Liver (tissue), 9 donors: ENCODE data around the gene SLC66A2. TPM values are rescaled to one million over a fixed set of nuclear protein-coding genes. Genes with fewer than 3 reads are reported as not detected.

Experiments
- DNase-seq: peaks from one replicate; pipeline ENCODE4 v3.0.0-alpha.2; 2017; ENCODE audit warnings: low spot score
- H3K27ac ChIP-seq, 2 donors: one replicate each; pipeline ENCODE4 v1.7.0; 2013; ENCODE audit warnings: inconsistent platforms in 2 of 2, low read length in 2 of 2, control low read depth in 1 of 2, low read depth in 1 of 2, mild to moderate bottlenecking in 1 of 2
- H3K27me3 ChIP-seq, 4 donors: one replicate each; pipeline versions ENCODE4 v1.6.1 to v1.7.0; 2013; ENCODE audit warnings: low read length in 3 of 4, inconsistent platforms in 1 of 4, mild to moderate bottlenecking in 1 of 4, moderate library complexity in 1 of 4; ENCODE audit not compliant: control insufficient read depth in 4 of 4, insufficient read depth in 4 of 4
- H3K36me3 ChIP-seq, 4 donors: one replicate each; pipeline versions ENCODE4 v1.6.1 to v1.7.0; 2013; ENCODE audit warnings: low read length in 3 of 4, mild to moderate bottlenecking in 3 of 4, low read depth in 1 of 4, moderate library complexity in 1 of 4; ENCODE audit not compliant: control insufficient read depth in 4 of 4, insufficient read depth in 3 of 4
- H3K4me1 ChIP-seq, 4 donors: one replicate each; pipeline versions ENCODE4 v1.6.1 to v1.7.0; 2013; ENCODE audit warnings: low read length in 3 of 4, mild to moderate bottlenecking in 3 of 4, moderate library complexity in 1 of 4; ENCODE audit not compliant: control insufficient read depth in 4 of 4, insufficient read depth in 4 of 4
- H3K4me3 ChIP-seq, 3 donors: one replicate each; pipeline versions ENCODE4 v1.6.1 to v1.7.0; 2013; ENCODE audit warnings: low read length in 3 of 3, control low read depth in 1 of 3, low read depth in 1 of 3, mild to moderate bottlenecking in 1 of 3
- H3K9ac ChIP-seq, 2 donors: one replicate each; pipeline ENCODE4 v1.7.0; 2013; ENCODE audit warnings: low read length in 2 of 2, mild to moderate bottlenecking in 2 of 2, moderate library complexity in 2 of 2, control low read depth in 1 of 2, low read depth in 1 of 2
- H3K9me3 ChIP-seq, 4 donors: one replicate each; pipeline versions ENCODE4 v1.6.1 to v1.7.0; 2013; ENCODE audit warnings: low read length in 3 of 4; ENCODE audit not compliant: control insufficient read depth in 4 of 4
- ATF3 ChIP-seq: IDR thresholded peaks from 2 replicates; pipeline ENCODE4 v1.6.1; 2016; ENCODE audit warnings: antibody characterized with exemption
- CTCF ChIP-seq: fragments of 150-350 bp; IDR thresholded peaks from 2 replicates; pipeline ENCODE4 v1.5.1; 2017; ENCODE audit warnings: improper control_type of control experiment, low read depth, low read length; ENCODE audit not compliant: missing input control
- FOXA1 ChIP-seq: IDR thresholded peaks from 2 replicates; pipeline ENCODE4 v1.6.1; 2016; ENCODE audit warnings: antibody characterized with exemption
- FOXA2 ChIP-seq: IDR thresholded peaks from 2 replicates; pipeline ENCODE4 v1.6.1; 2016; ENCODE audit warnings: antibody characterized with exemption
- GABPA ChIP-seq, 2 donors: IDR thresholded peaks in 1 of 2; conservative IDR thresholded peaks in 1 of 2; 2 replicates each; pipeline ENCODE4 v1.6.1; 2016; ENCODE audit warnings: antibody characterized with exemption in 2 of 2, mild to moderate bottlenecking in 1 of 2, moderate library complexity in 1 of 2
- HNF4A ChIP-seq, 2 donors: conservative IDR thresholded peaks; 2 replicates each; pipeline ENCODE4 v1.6.1; 2016; ENCODE audit warnings: antibody characterized with exemption in 2 of 2, mild to moderate bottlenecking in 2 of 2
- HNF4G ChIP-seq: IDR thresholded peaks from 2 replicates; pipeline ENCODE4 v1.6.1; 2016; ENCODE audit warnings: antibody characterized with exemption
- JUND ChIP-seq, 2 donors: IDR thresholded peaks; 2 replicates each; pipeline ENCODE4 v1.6.1; 2016; ENCODE audit warnings: antibody characterized with exemption in 2 of 2
- MAX ChIP-seq: IDR thresholded peaks from 2 replicates; pipeline ENCODE4 v1.6.1; 2016; ENCODE audit warnings: antibody characterized with exemption
- NR2F2 ChIP-seq: IDR thresholded peaks from 2 replicates; pipeline ENCODE4 v1.6.1; 2016; ENCODE audit warnings: antibody characterized with exemption
- RAD21 ChIP-seq, 2 donors: IDR thresholded peaks; 2 replicates each; pipeline ENCODE4 v1.6.1; 2016; ENCODE audit warnings: antibody characterized with exemption in 2 of 2, mild to moderate bottlenecking in 2 of 2
- REST ChIP-seq: IDR thresholded peaks from 2 replicates; pipeline ENCODE4 v1.6.1; 2016; ENCODE audit warnings: antibody characterized with exemption, mild to moderate bottlenecking
- SP1 ChIP-seq: IDR thresholded peaks from 2 replicates; pipeline ENCODE4 v1.6.1; 2018; ENCODE audit warnings: antibody characterized with exemption, mild to moderate bottlenecking
- ZBTB33 ChIP-seq: IDR thresholded peaks from 2 replicates; pipeline ENCODE4 v1.6.1; 2016; ENCODE audit warnings: antibody characterized with exemption
- WGBS: extraction: QIAGEN DNeasy Blood & Tissue Kit; methylation state at CpG from one replicate; pipeline ENCODE4 v1.1.7; 2013; 5-methylcytosine and 5-hydroxymethylcytosine counted together
- polyA plus RNA-seq, 2 donors: library from polyadenylated mRNA; stranded (reverse) in 1 of 2; unstranded in 1 of 2; fragments of 200-250 nt in 1 of 2; fragments of >200 nt in 1 of 2; fragmentation: Nextera tagmentation in 1 of 2; extraction: Ambion mirVana in 1 of 2; gene quantifications; one replicate each; pipeline versions ENCODE4 v1.2.1 to v1.2.3, GENCODE V29; 2013 to 2015
- total RNA-seq, 2 donors: library from RNA; depleted of rRNA; stranded (reverse); fragments of >200 nt; gene quantifications; one replicate each; pipeline ENCODE4 v1.2.3, GENCODE V29; 2014
- donor health status: healthy.
- donor health status: healthy.
- donor health status: healthy.
- donor health status: healthy.
- donor health status: healthy.

Gene SLC66A2
- total and polyA plus RNA-seq, 4 donors, result 47.8 to 107 (median 67.9) TPM

- H3K27ac ChIP-seq, result no peak overlapping the region
- H3K4me3 ChIP-seq, result no peak overlapping the region
- H3K9ac ChIP-seq, result no peak overlapping the region
Observed at GRCh38 chr18:79944746-79945117, 6.7 kb downstream of the SLC66A2 start.

GRCh38 chr18:79944126-79944731 lies 7.2 kb downstream of the SLC66A2 start:
- no peak overlapping the region for H3K9ac ChIP-seq
- H3K27me3 ChIP-seq, result no peaks in the 10 kb centered on the region
- H3K4me1 ChIP-seq, result peaks cover 51 to 98% (median 94%) of the 10 kb centered on the region in 4 donors
- no peak overlapping the region for H3K4me3 ChIP-seq
- H3K36me3 ChIP-seq, result peaks cover 3 to 14% (median 8%) of the 10 kb centered on the region in 4 donors
- H3K9me3 ChIP-seq, result no peaks in the 10 kb centered on the region
- peak; percentile 33 for DNase-seq
- peak overlapping the region in 1 of 2 donors; percentile 42 for H3K27ac ChIP-seq
- 44% methylated on average over 11 of the region's 11 CpGs for WGBS
- TF ChIP-seq GABPA (IDR thresholded peaks at IDR 0.05 in 1 of 2, conservative IDR thresholded peaks at IDR 0.05 in 1 of 2), result no peak
- TF ChIP-seq REST, result no peak
- no peak for TF ChIP-seq NR2F2
- TF ChIP-seq FOXA2, result no peak
- TF ChIP-seq HNF4A (conservative IDR thresholded peaks at IDR 0.05), result no peak
- no peak for TF ChIP-seq CTCF
- no peak for TF ChIP-seq SP1
- no peak for TF ChIP-seq FOXA1

More at GRCh38 chr18:79944746-79945117, 6.7 kb downstream of the SLC66A2 start:
- no peak for TF ChIP-seq NR2F2
- TF ChIP-seq FOXA2, result no peak
- TF ChIP-seq JUND (IDR thresholded peaks at IDR 0.05), result no peak
- TF ChIP-seq RAD21 (IDR thresholded peaks at IDR 0.05), result no peak
- no peak for TF ChIP-seq HNF4A (conservative IDR thresholded peaks at IDR 0.05)
- TF ChIP-seq CTCF, result no peak
- no peak for TF ChIP-seq MAX
- no peak for TF ChIP-seq ATF3
- no peak for TF ChIP-seq HNF4G
- TF ChIP-seq ZBTB33, result no peak
- no peak for TF ChIP-seq FOXA1
- peaks cover 51 to 98% (median 93%) of the 10 kb centered on the region in 4 donors for H3K4me1 ChIP-seq
- no peaks in the 10 kb centered on the region for H3K9me3 ChIP-seq
- WGBS, result 59% methylated on average over 3 of the region's 3 CpGs
- no peak for DNase-seq
- H3K36me3 ChIP-seq, result peaks cover 3 to 14% (median 8%) of the 10 kb centered on the region in 4 donors
- no peaks in the 10 kb centered on the region for H3K27me3 ChIP-seq
